Activated naive CD8-positive, alpha-beta T cell (primary cell): ENCODE data around the gene GNB5.
"Not testable (repeated sequence)": the region's sequence is repeated elsewhere in the genome, so short reads cannot be mapped to it uniquely, and the experiment has no call there.

Experiments used
- H3K27ac Mint-ChIP-seq: one replicate; pipeline ENCODE4 v1.8.0; 2021; ENCODE audit warnings: mixed read lengths
- H3K27me3 Mint-ChIP-seq: one replicate; pipeline ENCODE4 v1.8.0; 2021; ENCODE audit warnings: mixed read lengths
- H3K36me3 Mint-ChIP-seq: one replicate; pipeline ENCODE4 v1.8.0; 2021; ENCODE audit warnings: mixed read lengths
- H3K4me1 Mint-ChIP-seq: one replicate; pipeline ENCODE4 v1.8.0; 2021; ENCODE audit warnings: low read depth, mixed read lengths
- H3K4me3 Mint-ChIP-seq: one replicate; pipeline ENCODE4 v1.8.0; 2021; ENCODE audit warnings: mild to moderate bottlenecking, mixed read lengths
- H3K9me3 Mint-ChIP-seq: one replicate; pipeline ENCODE4 v1.8.0; 2021; ENCODE audit warnings: low read depth, mixed read lengths

The GNB5 gene

DNA sequence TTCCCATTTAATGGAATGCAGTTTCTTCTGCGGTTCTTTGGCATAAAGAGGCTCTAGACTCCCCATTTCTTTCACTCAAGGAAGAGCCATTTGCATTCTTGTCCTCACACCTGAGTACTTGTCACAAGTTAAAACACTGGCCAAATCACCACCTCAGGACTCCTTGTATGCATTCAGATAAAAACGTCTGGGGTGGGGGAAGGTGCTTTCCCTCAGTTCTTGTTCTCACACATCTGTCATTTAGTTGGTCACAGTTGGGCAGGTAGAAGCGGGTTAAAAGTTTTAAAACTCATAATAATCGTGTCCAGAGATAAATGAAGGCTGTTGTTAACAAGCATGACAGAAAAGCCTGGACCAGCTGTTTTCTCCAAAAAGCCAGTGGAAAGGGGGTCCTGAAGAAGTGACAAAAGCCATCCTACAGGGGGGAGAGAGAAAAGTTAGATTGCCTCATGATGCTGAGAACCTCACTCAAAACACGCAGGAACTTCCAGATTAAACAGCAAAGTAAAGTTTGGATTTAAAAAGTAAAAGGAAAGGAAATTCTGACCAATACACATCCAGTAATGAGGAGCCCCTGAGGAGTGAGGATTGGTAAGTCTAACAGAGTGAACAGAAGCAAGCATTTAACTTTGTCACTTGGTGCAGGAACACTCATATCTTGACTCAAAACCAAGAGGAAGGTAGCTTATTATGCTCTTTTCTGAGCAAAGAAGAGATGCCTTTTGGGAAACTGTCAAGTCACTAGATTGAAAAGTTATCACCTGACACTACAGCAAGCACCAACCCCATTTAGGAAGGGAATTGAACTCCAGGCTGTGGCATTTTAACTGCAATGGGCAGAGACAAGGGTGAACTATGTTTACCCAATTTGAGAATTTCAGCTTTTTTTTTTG is 81.4 kb downstream of the GNB5 start:
- Mint-ChIP-seq H3K27me3 (peaks cover 22% of the 10 kb centered on the region), H3K4me3 (no peak overlapping the region), H3K9me3 (no peaks in the 10 kb centered on the region), H3K36me3 (no peaks in the 10 kb centered on the region), H3K4me1 (peaks cover 4% of the 10 kb centered on the region), H3K27ac (no peak overlapping the region)

DNA sequence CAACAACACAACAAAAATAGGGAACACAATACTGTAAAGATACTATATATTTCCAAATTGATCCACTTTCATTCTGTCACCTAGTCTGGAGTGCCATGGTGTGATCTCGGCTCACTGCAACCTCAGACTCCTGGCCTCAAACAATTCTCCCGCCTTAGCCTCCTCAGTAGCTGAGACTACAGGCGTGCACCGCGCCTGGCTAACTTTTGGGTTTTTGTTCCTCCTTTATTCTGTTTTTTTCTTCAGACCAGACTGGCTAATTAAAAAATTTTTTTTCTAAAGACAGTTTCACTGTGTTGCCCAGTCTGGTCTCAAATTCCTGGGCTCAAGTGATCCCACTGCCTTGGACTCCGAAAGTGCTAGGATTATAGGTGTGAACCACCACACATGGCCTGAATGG is 84.0 kb downstream of the GNB5 start:
- Mint-ChIP-seq H3K27me3 (peaks cover 22% of the 10 kb centered on the region), H3K36me3 (no peaks in the 10 kb centered on the region), H3K4me3 (no peak overlapping the region), H3K4me1 (peaks cover 2% of the 10 kb centered on the region), H3K9me3 (no peaks in the 10 kb centered on the region), H3K27ac (no peak overlapping the region)

DNA sequence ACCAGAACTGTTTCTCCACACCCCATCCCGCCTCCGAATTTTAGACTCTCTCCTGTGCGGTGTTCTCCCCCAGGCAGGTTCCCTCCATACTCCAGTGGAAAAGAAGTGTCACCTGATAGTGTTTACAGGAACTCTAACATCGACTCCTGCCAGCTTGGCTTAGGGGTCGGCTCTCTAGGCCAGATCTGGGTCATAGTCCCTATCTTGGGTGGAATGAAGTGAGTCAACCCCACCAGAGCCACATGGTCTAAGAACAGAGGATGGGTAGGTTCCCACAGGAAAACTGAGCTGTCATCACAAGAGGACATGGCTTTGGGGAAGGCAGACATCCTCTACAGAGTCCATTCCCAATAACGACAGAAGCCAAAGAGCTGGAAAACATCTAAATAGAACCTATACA is 84.6 kb downstream of the GNB5 start:
- Mint-ChIP-seq H3K36me3 (no peaks in the 10 kb centered on the region), H3K27ac (no peak overlapping the region), H3K4me3 (no peak overlapping the region), H3K4me1 (peaks cover 2% of the 10 kb centered on the region), H3K27me3 (peaks cover 22% of the 10 kb centered on the region), H3K9me3 (no peaks in the 10 kb centered on the region)

DNA sequence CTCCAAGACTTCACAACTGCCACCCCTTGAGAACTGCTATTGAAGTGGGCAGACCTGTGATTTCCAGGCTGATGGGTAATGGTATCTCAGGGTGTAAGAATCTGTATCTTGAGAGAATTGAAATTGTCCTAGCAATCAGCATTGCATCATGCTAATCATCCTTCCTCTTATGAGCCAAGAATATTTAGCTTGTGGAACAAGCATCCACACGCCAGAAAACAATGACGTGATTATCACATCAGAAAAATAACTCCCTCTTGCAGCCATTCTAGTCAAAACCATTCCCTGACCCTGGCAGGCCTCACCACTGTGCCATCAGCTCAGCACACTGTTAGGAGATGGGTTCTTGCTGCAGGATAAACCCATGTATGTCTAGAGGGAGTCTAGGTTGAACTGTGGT is 85.3 kb downstream of the GNB5 start:
- Mint-ChIP-seq H3K27me3 (peaks cover 17% of the 10 kb centered on the region), H3K36me3 (no peaks in the 10 kb centered on the region), H3K9me3 (no peaks in the 10 kb centered on the region), H3K27ac (no peak overlapping the region), H3K4me1 (no peaks in the 10 kb centered on the region), H3K4me3 (no peak overlapping the region)

DNA sequence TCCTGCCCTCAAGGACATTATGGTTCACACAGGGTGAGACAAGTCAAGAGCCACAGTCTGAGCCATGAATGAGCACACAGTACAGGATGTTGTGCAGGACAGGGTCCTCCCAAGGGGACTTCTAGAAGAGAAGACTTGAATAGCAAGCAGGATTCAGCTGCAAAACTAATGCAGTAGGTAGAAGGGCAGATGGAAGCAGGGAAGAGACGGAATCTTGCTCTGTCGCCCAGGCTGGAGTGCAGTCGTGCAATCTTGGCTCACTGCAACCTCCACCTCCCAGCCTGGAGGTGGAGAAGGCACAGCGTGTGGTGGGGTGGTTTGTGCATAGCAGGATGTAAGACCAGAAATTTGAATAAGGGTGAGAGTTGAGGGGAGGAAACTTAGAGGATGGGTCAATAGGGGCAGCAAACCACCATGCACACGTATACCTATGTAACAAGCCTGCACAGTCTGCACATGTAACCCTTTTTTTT is 86.6 kb downstream of the GNB5 start:
- peaks cover 10% of the 10 kb centered on the region for H3K27me3 Mint-ChIP-seq
- no peaks in the 10 kb centered on the region for H3K36me3 Mint-ChIP-seq
- no peak overlapping the region for H3K4me3 Mint-ChIP-seq
- no peak overlapping the region for H3K27ac Mint-ChIP-seq
- no peaks in the 10 kb centered on the region for H3K4me1 Mint-ChIP-seq
- no peaks in the 10 kb centered on the region for H3K9me3 Mint-ChIP-seq

DNA sequence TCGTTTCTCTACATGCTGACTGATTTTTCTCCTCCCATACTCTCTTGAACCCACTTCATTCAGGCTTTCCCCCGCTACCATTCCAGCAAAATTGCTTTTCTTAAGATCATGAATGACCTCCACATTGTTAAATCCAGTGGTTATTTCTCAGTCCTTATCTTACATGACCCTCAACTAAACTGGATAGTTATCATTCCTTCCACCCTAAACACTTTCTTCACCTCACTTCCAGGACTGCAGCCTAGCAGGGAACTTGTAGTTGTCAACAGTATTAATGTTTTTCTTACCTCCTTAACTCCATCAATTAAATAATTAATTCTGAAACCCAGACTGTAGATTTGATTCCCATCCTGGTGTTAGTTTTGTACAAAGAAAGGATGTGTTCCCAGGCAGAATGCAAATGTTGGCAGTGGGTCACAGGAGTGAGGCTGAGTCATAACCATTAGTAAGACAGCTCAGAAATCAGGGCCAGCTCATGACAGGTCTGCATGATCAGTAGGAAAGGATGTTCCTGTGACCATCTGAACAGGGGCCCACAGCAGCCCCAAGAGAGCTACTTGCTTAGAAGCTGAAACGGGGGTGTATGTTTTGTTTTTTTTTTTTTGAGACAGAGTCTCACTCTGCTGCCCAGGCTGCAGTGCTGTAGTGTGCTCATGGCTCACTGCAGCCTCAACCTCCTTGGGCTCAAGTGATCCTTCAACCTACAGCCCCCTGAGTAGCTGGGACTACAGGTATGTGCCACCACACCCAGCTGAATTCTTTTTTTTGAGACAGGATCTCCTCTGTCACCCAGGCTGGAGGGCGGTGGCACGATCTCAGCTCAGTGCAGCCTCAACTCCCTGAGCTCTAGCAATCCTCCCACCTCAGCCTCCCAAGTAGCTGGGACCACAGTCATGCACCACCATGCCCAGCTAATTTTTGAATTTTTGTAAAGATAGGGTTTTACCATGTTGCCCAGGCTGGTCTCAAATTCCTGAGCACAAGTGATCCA is 87.7 kb downstream of the GNB5 start:
- Mint-ChIP-seq H3K27ac (no peak overlapping the region), H3K4me3 (no peak overlapping the region), H3K36me3 (no peaks in the 10 kb centered on the region), H3K4me1 (no peaks in the 10 kb centered on the region), H3K9me3 (no peaks in the 10 kb centered on the region), H3K27me3 (peaks cover 6% of the 10 kb centered on the region)

DNA sequence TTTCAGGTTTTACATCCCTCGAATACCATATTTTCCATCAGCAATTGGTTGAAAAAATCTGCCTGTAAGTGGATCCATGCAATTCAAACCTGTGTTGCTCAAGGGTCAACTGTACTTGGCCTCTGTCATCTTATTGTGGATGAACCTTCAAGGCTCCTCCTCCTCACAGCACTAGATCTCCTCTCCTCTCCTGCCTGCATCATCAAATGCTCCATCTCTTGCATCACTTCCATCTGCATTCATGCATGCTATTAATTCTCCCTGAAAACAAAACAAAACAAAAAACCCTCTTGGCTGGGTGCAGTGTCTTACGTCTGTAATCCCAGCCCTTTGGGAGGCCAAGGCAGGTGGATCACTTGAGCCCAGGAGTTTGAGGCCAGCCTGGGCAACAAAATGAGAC is 88.7 kb downstream of the GNB5 start:
- Mint-ChIP-seq H3K9me3 (no peaks in the 10 kb centered on the region), H3K4me1 (no peaks in the 10 kb centered on the region), H3K27ac (no peak overlapping the region), H3K27me3 (peaks cover 4% of the 10 kb centered on the region), H3K4me3 (no peak overlapping the region), H3K36me3 (no peaks in the 10 kb centered on the region)

DNA sequence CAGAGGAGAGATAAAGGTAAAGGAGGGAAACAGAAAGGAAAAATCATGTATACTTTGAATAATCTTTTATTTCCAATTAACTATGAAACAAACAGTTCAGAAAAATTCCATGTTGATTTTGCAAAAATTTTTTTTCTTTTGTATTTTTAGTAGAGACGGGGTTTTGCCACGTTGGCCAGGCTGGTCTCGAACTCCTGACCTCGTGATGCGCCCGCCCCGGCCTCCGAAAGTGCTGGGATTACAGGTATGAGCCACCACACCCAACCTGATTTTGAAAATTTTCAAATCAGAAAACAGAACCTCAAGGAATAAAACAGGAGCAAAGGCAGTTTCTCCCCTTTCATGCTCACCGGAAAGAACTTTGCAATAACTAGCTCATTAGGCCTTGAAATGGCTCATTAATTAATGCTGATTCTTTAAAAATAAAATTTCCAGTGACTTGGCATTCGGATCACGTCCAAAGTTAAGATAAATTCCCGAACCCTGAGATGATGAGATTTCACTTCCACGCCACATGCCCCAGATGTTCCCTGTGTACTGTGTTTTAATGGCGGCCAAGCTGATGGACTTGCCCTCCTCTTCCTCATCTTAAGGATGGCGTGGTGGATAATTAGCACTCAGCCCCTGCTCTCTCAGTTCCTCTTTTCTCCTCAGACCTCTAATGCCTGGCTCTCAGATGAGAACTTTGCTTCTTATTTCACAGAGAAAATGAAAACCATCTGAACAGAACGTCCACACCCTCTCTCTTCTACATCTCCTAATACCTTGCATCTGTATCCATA is 89.5 kb downstream of the GNB5 start:
- Mint-ChIP-seq H3K27me3 (peaks cover 2% of the 10 kb centered on the region), H3K9me3 (no peaks in the 10 kb centered on the region), H3K4me1 (no peaks in the 10 kb centered on the region), H3K4me3 (no peak overlapping the region), H3K27ac (no peak overlapping the region), H3K36me3 (no peaks in the 10 kb centered on the region)

DNA sequence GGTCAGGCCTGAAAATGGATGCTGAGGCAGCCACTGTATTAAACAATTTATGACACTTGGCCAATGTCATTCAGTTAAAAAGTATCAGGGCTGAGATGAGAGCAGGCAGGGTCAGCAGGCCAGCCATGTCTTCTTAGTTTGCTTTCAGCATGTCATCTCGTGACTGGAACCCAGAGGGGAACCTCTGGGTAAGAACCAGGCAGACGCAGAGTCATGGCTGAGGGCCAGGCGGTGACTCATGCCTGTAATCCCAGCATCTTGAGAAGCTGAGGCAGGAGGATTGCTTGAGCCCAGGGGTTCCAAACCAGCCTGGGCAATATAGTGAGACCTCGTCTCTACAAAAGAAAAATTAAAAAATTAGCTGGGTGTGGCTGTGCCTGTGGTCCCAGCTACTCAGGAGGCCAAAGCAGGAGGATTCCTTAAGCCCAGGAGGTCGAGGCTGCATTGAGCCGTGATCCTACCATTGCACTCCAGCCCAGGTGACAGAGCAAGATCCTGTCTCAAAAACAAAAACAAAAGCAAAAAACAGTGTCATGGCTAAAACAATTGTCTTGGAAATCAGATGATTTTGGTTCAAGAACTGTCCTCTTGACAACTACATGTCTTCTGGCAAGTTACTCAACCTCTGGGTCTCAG is 90.3 kb downstream of the GNB5 start:
- Mint-ChIP-seq H3K36me3 (no peaks in the 10 kb centered on the region), H3K27ac (no peak overlapping the region), H3K4me1 (no peaks in the 10 kb centered on the region), H3K27me3 (no peaks in the 10 kb centered on the region), H3K4me3 (no peak overlapping the region), H3K9me3 (no peaks in the 10 kb centered on the region)

DNA sequence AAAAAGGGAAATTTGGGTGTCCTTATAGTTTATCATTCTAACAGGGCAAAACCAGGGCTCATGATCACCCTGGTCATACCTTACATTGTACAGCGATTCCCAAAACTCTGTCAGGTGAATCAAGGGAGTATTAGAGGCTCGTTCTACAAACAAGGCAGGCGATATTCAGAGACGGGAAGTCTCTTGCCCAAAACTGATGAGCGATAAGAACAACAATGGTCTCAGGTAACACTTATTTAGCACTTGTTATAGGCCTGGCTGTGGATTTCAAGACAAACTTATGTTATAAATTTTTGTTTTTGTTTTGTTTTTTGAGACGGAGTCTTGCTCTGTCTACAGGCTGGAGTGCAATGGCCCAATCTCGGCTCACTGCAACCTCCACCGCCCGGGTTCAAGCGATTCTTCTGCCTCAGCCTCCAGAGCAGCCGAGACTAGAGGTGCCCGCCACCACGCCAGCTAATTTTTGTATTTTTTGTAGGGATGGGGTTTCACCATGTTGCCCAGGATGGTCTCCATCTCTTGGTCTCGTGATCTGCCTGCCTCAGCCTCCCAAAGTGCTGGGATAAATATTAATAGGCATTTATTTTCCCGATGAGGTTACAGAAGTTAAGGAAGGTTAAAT is 91.4 kb downstream of the GNB5 start:
- Mint-ChIP-seq H3K27ac (no peak overlapping the region), H3K4me1 (no peaks in the 10 kb centered on the region), H3K9me3 (no peaks in the 10 kb centered on the region), H3K4me3 (no peak overlapping the region), H3K27me3 (no peaks in the 10 kb centered on the region), H3K36me3 (no peaks in the 10 kb centered on the region)

DNA sequence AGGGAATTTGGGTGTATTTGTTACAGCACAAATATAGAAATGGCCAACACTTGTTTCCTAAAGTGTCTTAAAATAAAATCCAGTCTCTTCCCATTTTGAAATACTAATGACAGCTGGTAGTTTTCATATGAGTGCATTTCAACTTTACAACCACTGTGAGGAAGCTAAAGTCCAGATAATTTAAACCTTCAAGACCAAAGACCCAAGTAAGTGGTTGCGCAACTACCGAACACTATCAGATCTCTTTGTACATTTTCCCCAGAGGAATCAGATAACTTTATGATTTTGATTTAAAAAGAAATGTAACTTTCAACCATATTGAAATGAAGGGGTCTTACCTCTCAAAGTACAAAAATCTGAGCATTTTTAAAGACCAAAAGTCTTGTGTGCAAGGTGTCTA is 92.9 kb downstream of the GNB5 start:
- no peak overlapping the region for H3K27ac Mint-ChIP-seq
- H3K36me3 Mint-ChIP-seq: no peaks in the 10 kb centered on the region
- H3K4me1 Mint-ChIP-seq: no peaks in the 10 kb centered on the region
- H3K4me3 Mint-ChIP-seq: no peak overlapping the region
- no peaks in the 10 kb centered on the region for H3K27me3 Mint-ChIP-seq
- H3K9me3 Mint-ChIP-seq: no peaks in the 10 kb centered on the region

DNA sequence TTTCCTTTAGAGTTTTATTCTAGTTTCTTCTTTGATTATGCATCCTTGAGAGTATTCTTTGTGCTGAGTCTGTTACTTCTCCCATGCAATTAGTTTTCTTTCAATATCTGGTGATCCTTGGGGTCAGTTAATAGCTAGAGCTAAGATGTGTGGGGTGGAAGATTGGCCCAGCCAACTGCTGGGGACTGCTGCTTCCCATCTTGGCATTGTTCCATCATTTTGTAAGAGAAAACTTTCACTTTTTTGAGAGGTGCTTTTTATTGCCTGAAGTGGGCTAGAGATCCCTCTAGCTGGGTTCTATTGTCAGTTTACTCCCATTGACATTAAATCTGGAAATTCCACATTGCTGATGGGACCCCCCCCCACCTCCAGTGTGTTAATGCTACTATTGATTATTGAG is 94.0 kb downstream of the GNB5 start:
- no peak overlapping the region for H3K4me3 Mint-ChIP-seq
- no peaks in the 10 kb centered on the region for H3K36me3 Mint-ChIP-seq
- no peaks in the 10 kb centered on the region for H3K27me3 Mint-ChIP-seq
- H3K9me3 Mint-ChIP-seq: no peaks in the 10 kb centered on the region
- H3K4me1 Mint-ChIP-seq: no peaks in the 10 kb centered on the region
- H3K27ac Mint-ChIP-seq: no peak overlapping the region

DNA sequence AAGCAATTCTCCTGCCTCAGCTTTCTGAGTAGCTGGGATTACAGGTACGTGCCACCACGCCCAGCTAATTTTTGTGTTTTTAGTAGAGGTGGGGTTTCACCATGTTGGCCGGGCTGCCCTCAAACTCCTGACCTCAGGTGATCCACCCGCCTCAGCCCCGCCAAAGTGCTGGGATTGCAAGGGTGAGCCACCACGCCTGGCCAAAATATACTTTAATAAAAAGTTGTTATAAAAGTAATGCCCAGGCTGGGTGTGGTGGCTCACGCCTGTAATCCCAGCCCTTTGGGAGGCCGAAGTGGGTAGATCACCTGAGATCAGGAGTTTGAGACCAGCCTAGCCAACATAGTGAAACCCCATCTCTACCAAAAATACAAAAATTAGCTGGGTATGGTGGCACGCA is 94.7 kb downstream of the GNB5 start:
- H3K27ac Mint-ChIP-seq, H3K9me3 Mint-ChIP-seq, H3K4me1 Mint-ChIP-seq, H3K27me3 Mint-ChIP-seq, H3K36me3 Mint-ChIP-seq, H3K4me3 Mint-ChIP-seq: not testable (repeated sequence)
